Measurements from ENCODE around the gene NFKB2. TPM values are rescaled to one million over a fixed set of nuclear protein-coding genes. Genes with fewer than 3 reads are reported as not detected.
A peak's percentile ranks its signal among the peaks of the same experiment; 100 is the strongest.

Gene NFKB2
- total RNA-seq, 3 donors from 2014 or later, result 11.0 to 21.0 (median 18.9) TPM

DNA sequence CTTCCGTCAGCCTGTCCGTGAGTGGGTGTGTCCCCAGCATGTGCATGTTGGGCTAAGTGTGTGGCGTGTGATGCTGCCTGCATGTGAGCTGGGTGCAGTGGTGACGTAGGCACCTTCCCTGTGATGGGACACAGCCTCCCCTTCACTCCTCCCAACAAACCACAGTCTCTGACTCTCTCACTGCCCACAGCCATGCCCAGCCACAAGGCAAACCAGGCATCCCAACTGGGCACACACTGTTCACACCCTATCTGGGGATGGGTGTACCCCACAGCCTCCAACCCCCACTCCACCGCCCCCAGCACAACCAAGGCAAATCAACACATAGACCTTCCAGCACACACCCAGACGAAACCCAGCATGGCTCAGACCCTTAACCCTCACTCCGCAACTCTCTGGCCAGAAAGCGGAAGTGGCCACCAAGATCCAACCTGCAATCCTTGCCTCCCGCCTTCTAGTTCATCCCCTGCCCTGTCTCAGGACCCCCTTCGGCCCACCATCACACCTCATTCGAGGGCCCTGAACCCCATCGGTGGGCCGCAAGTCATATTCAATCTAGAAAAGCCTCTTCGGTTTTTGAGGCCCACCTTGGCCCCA lies 12.7 kb downstream of the NFKB2 start:
- no peak for DNase-seq (ENCODE audit: low spot score in 2 of 2)
- intact Hi-C loops (cut with DNase I; ENCODE audit: low total_unique reads), result loop anchor here (10.0 kb wide), 1 partner anchor 253 kb away; the partner anchor contains the start of gene NOLC1
- H3K4me1 ChIP-seq, result no peaks in the 10 kb centered on the region
- peak overlapping the region in 1 of 2 donors; percentile 55 for H3K27ac ChIP-seq
- peaks cover 2 to 53% of the 10 kb centered on the region in 2 donors for H3K27me3 ChIP-seq
- no peaks in the 10 kb centered on the region for H3K9me3 ChIP-seq
- H3K36me3 ChIP-seq, result no peaks in the 10 kb centered on the region
- TF ChIP-seq, protein P1, sequence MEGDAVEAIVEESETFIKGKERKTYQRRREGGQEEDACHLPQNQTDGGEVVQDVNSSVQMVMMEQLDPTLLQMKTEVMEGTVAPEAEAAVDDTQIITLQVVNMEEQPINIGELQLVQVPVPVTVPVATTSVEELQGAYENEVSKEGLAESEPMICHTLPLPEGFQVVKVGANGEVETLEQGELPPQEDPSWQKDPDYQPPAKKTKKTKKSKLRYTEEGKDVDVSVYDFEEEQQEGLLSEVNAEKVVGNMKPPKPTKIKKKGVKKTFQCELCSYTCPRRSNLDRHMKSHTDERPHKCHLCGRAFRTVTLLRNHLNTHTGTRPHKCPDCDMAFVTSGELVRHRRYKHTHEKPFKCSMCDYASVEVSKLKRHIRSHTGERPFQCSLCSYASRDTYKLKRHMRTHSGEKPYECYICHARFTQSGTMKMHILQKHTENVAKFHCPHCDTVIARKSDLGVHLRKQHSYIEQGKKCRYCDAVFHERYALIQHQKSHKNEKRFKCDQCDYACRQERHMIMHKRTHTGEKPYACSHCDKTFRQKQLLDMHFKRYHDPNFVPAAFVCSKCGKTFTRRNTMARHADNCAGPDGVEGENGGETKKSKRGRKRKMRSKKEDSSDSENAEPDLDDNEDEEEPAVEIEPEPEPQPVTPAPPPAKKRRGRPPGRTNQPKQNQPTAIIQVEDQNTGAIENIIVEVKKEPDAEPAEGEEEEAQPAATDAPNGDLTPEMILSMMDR (IDR thresholded peaks at IDR 0.05), result no peak
- TF ChIP-seq POLR2AphosphoS5 (IDR thresholded peaks at IDR 0.05), result no peak
- no peak for TF ChIP-seq POLR2A (IDR thresholded peaks at IDR 0.05)
- H3K4me3 ChIP-seq, result peak overlapping the region; percentile 23 to 65 (median 56)

DNA sequence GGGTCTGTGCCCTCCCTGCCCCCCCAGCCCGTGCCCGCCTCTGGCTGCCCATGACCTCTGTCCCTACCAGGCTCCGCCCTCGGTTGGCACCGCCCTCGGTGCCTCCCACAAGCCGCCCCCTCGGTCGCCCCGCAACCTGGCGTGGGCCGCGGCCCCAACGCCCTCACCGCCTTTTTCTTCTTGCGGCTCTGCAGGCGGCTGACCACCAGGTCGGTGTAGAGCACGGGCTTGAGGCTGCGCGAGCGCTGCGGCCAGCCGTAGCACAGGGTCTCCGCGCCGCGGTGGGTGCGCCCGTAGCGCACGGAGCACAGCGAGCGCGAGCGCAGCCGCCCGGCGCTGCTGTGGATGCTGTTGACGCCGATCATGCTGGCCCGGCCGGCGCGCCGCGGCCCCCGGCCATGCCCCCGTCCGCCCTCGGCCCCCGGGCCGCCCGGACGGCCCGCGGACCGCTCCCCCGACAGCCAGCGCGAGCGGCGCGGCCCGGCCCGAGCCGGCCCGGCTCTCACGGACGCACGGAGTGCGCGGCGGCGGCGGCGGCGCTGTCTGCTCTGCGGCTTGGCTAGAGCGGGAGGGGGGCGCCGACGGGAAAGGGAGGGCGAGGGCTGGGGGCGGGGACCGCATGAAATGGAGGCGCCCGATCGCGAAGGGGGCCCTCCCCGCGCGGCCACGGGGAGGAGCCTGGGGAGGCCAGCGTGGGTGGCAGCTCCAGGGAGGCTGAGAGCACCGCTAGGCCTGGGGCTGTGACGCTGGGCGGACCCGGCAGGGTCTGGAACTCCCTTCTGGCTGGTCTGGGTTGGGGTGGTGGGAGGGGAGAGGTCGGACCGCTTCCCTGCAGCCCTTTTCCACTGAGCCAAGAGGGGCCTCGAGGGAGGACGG lies 13.5 kb downstream of the NFKB2 start:
- DNase-seq (ENCODE audit: low spot score in 2 of 2), result no peak
- Histone ChIP-seq H3K4me3 (peak overlapping the region; percentile 23 to 65 (median 56)), H3K27me3 (peaks cover 2 to 57% of the 10 kb centered on the region in 2 donors), H3K36me3 (no peaks in the 10 kb centered on the region), H3K9me3 (no peaks in the 10 kb centered on the region), H3K27ac (peak overlapping the region in 1 of 2 donors; percentile 55), H3K4me1 (no peaks in the 10 kb centered on the region)
- TF ChIP-seq POLR2AphosphoS5 (IDR thresholded peaks at IDR 0.05) (no peak), POLR2A (IDR thresholded peaks at IDR 0.05) (no peak)
- TF ChIP-seq, protein P1 (IDR thresholded peaks at IDR 0.05), result no peak
- intact Hi-C loops (cut with DNase I; ENCODE audit: low total_unique reads), result loop anchor here (10.0 kb wide), 1 partner anchor 254 kb away; the partner anchor contains the start of gene NOLC1

DNA sequence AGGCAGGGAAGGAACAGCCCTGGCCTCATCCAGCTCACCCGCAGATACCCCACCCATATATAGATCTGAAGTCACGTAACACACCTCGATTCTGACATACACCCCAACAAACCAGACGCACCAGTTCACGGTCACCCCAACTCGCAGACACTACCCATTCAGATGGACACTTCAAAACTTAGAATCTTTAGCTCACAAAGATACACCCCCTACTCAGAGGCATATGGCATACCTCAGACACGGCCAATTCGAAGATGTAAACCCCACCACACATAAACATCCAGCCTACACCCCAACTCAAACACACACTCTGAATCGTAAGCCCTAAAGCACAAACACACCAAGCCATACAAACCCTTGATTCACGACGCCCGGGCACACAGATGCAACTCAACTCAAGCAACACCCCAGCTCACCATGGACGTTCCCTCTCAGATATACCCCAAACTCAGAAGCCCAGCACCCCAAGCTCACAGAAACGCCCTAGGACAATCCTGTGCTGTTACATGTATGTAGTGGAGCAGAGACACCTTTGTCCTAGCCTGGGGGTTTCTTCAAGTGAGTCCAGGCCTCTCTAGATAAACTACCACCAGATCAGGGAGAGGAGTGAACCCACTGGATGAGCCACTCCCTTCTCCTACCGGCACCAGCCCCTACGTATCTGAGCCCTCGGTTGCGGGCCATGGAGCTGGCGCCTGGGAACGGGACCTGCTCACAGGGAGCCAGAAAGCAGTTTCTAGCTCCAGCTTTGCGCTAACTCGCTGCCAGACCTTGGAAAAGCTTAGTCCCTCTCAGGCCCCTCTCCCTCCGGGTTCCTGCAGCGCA lies 14.3 kb downstream of the NFKB2 start:
- Histone ChIP-seq H3K36me3 (no peaks in the 10 kb centered on the region), H3K9me3 (no peaks in the 10 kb centered on the region), H3K4me1 (no peaks in the 10 kb centered on the region), H3K27me3 (peaks cover 2 to 65% of the 10 kb centered on the region in 2 donors), H3K27ac (peak overlapping the region in 1 of 2 donors; percentile 55), H3K4me3 (peak overlapping the region in 2 of 3 donors; percentile 56 to 65)
- intact Hi-C loops (cut with DNase I; ENCODE audit: low total_unique reads), result loop anchor here (10.0 kb wide), 1 partner anchor 255 kb away; the partner anchor contains the start of gene NOLC1
- DNase-seq (ENCODE audit: low spot score in 2 of 2), result no peak
- TF ChIP-seq, protein P1 (IDR thresholded peaks at IDR 0.05), result no peak
- TF ChIP-seq POLR2AphosphoS5 (IDR thresholded peaks at IDR 0.05) (no peak), POLR2A (IDR thresholded peaks at IDR 0.05) (no peak)

DNA sequence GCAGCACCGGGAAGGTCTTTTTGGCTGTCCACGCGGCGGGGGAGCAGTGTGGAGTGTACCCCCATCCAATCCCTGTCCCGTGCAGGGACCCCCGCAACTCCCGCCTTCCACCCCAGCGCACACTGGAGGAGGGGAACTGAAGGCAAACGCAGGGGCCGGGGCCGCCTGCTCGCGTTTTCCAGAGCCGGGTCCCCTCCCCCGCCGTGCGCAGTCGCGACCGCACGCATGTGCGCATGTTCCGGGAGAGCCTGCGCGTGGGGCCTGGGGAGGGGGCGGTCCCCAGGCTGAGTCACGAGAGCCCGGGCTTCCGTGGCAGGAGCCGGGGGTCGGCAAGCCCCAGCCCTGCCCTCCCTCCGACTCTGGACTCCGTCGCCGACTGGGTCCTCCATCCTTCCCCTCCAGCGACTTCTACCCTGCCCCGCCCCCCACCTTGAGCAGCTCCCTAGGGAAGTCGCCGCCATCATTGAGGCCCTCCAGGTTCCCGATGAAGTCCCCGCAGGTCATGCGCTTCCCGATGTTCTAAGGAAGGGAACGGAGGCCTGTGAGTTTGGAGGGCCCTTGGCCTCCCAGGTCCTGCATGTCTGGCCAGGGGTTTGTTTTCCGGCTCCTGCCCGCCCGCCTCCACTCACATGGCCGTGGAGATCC lies 15.0 kb downstream of the NFKB2 start:
- H3K36me3 ChIP-seq, result no peaks in the 10 kb centered on the region
- H3K27me3 ChIP-seq, result peaks cover 2 to 69% of the 10 kb centered on the region in 2 donors
- H3K27ac ChIP-seq, result peak overlapping the region in 1 of 2 donors; percentile 32
- H3K4me3 ChIP-seq, result peak overlapping the region in 2 of 3 donors; percentile 56 to 65
- intact Hi-C loops (cut with DNase I; ENCODE audit: low total_unique reads), result no loop called here
- TF ChIP-seq POLR2A (IDR thresholded peaks at IDR 0.05) (no peak), POLR2AphosphoS5 (IDR thresholded peaks at IDR 0.05) (no peak)
- TF ChIP-seq, protein P1 (IDR thresholded peaks at IDR 0.05), result no peak
- no peaks in the 10 kb centered on the region for H3K9me3 ChIP-seq
- no peaks in the 10 kb centered on the region for H3K4me1 ChIP-seq
- DNase-seq (ENCODE audit: low spot score in 2 of 2), result no peak
